HG02588 (cell line): Measurements from ENCODE around the gene BPHL.
A peak's percentile ranks its signal among the peaks of the same experiment; 100 is the strongest.
"Not testable (repeated sequence)": the region's sequence is repeated elsewhere in the genome, so short reads cannot be mapped to it uniquely, and the experiment has no call there.

Source experiments
- ATAC-seq: cut with Tn5 transposase; IDR thresholded peaks from one replicate; pipeline ENCODE4 v1.9.1; 2021; ENCODE audit warnings: mild to moderate bottlenecking, moderate library complexity; ENCODE audit not compliant: unreplicated experiment

The BPHL gene

DNA sequence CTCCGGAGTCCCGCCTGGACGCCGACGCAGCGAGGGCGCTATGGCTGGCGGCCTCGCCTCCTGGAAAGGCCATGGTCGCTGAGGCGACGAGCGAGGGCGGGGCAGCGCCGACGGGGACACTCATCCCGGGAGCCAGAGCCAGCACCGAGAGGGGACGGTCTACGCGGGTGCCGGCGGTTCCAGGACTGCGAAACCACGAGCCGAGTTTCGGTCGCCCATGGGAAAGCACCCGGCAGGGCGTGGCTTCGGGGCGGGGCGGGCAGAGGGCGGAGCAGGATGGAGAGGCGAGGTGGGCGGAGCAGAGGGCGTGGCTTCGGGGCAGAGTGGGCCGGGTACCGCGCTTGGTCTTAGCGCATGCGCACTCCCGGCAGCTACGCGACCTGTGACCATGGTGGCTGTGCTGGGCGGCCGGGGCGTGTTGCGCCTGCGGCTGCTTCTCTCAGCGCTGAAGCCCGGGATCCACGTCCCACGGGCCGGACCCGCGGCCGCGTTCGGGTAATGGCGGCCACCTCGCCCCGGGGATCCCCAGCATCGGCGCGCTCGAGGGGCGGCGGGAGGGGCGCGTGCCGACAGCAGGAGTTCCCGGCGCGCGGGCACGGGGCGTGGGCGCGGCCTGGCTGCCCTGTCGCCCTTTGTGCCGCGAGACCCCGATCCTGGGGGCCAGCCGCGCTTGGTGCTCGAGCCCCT is at the start of gene BPHL:
TSS of gene BPHL (plus strand) at position 359 of the 687 bp plus-strand sequence. CDS start at position 389, 30 bp downstream.
- peak; percentile 90 for ATAC-seq

DNA sequence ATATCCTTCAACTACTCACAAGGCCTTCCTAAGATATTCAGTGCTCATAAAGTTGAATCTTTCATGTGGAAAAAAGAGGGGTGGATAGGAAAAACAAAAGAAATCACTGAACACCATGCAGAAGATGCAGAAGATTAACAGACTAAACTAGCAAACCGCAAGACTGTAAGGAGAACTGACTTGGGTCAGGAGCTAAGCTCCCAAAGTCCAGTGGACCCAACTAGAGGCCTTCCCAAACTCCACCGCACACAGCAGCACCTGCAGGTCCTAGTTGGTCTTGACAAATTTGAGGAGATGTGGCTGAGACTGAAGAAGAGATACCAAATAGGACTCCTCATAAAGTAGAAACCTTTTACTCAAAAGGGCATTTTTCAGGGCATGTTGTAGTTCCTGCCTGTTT is 46.9 kb upstream of the BPHL start:
- ATAC-seq: no peak

DNA sequence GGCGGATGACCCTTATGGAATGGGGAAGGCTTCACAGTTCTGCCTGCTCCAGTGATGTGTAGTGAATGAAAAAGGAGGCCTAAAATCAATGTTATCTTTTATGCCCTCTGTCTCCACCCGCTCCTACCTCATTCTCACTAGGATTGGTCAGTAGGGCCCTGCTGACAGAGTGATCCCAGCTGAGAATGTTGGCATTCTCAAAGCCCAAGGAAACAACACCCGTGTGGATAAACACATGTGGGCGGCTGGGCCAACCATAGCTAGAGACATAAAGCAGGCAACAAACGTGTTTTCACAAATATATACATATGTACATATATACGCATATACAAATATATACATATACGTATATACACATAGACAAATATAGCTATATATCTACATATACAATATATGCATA is 45.7 kb upstream of the BPHL start:
- no peak for ATAC-seq

DNA sequence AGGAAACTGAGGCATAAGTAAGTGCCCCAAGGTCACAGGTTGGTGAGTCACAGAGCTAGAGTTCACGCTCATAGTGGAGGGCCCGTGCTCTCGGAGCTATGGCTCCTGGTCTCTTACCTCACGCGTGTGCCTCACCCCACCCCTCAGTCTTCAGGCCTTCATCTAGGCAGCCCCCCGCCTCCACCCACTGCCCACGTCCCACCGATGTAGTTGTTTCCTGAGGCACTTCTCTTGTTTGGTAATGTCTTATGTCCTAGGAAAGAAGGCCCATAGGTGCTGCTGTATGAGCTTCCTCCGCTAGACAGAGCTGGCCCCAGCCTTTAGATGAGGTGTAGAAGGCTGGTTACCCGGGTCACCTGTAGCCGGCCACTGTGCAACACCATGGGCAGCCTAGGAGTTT is 45.1 kb upstream of the BPHL start:
- ATAC-seq: no peak

DNA sequence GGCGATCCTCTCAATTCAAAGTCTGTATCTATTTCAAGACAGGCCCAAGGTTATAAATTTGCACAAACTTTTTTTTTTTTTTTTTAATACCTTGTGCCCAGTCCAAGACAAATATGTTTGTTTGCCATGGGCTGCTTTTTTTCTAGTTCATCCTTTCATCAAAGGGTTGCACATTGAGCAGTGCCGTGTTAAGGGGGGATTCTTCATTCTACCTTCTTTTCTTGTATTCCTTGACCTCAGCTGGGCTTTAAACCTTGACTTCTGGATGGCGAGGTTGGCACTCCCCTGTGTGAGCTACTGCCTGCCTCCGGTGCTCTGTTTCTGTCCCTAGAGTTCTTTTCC is 42.8 kb upstream of the BPHL start:
- ATAC-seq: no peak

DNA sequence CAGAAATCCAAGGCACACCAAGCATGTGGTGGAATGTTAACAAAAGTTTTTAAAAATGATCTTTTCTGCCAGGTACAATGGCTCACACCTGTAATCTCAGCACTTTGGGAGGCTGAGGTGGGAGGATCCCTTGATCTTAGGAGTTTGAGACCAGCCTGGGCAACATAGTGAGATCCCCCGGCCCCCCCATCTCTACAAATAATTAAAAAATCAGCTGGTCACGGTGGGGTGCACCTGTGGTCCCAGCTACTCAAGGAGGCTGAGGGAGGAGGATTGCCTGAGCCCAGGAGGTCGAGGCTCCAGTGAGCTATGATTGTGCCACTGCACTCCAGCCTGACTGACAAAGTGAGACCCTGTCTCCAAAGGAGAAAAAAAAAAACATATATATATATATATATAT is 42.2 kb upstream of the BPHL start:
- ATAC-seq: no peak

DNA sequence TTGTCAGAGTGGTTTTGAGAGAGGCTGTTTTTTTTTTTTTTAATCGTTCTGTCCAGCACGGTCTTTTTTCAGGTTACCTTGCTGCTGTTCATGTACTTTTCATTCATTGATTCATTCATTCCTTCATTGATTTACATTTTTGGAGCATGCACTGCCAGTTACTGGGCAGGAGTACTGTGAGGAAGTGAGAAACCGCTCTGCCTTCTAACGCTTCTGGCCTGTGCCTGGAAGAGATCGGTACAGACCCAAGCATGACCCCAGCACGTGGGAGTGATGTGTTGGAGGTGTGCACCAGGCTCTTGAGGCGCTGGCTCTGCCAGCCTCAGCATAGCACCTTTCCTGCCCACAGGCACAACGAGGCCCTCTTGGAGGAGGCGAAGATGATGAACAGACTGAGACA is 41.1 kb upstream of the BPHL start:
- no peak for ATAC-seq

DNA sequence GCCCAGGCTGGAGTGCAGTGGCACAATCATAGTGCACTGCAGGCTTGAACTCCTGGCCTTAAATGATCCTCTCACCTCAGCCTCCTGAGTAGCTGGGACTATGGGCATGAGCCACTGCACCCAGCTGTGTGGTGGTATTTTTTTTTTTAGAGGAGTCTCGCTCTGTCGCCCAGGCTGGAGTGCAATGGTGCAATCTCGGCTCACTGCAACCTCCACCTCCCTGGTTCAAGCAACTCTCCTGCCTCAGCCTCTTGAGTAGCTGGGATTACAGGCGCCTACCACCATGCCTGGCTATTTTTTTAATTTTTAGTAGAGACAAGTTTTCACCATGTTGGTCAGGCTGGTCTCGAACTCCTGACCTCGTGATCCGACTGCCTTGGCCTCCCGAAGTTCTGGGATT is 39.6 kb upstream of the BPHL start:
- not testable (repeated sequence) for ATAC-seq

DNA sequence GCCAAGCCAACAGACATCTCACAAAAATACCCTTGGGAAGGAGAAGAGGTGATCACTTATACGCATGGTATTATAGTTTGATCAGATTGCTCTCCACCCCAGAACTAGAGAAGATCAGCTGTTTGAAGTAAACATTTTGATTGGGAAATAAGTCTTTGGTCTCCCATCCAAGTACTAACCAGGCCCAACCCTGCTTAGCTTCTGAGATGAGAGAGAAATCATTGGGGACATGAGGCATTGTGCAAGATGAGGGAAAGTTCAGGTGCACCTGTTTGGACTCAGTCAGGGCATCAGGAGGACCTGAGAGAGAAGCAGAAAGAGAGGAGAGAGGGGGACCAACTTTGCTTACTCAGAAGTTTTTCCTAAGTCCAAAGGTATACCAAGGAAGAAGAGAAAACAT is 38.8 kb upstream of the BPHL start:
- ATAC-seq: no peak

DNA sequence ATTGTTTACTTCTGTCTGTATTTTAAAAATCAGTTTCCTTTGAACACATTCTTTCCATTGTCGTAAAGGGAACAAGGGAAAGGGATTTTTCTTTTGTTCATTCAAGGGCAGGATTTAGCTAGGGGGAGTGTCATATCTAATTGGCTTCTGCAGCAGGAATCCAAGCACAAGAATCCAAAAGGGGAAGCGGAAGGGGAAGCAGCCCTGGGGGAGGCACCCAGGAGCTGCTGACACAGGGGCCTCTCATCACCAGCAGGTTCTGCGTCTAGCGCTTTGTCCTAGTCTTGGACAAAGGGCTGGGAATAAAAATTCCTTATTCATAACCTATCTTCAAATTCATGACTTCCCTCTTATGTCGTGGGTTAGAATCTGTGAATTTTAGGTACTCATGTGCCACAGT is 36.6 kb upstream of the BPHL start:
- ATAC-seq: no peak

DNA sequence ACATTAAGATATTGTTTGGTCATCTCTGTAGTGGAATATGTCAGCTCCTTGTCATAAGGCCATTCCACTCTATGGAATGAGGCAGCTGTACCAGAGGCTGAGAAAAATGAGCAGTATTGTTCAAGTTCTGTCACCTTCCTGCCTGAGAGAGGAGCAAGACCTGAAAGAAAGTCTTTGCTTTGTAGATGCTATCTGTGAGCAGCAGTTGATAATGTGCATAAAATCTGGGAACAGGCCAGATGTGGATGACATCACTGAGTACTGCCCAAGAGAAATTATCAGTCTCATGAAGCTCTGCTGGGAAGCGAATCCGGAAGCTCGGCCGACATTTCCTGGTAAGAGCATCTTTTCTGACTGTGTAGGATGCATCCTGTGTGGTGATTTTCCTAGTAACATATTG is 33.4 kb upstream of the BPHL start:
- no peak for ATAC-seq

DNA sequence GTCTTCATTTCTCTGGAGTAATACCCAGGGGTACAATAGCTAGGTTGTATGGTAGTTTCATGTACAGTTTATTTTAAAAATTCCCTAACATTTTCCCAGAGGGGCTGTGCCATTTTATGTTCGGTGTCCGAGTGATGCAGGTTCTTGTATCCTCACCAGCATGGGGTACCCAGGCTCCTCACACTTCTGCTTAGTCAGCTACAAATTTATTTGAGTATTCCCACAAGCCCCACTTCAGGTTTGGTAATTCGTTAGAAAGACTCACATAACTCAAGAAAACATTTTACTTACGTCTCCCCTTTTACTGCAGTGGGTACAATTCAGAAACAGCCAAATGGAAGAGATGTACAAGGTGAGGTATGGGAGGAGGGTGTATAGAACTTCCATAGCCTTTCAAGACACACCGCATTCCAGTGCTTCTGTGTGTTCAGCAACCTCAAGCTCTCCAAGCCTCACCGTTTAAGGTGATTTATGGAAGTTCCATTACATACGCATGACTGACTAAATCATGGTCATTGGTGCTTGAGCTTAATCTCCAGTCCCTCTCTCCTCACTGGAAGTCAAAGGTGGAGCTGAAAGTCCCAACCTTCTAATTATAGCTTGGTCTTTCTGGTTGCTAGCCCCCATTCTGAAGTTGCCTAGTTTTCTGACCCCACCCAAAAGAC is 32.1 kb upstream of the BPHL start:
- ATAC-seq: no peak

DNA sequence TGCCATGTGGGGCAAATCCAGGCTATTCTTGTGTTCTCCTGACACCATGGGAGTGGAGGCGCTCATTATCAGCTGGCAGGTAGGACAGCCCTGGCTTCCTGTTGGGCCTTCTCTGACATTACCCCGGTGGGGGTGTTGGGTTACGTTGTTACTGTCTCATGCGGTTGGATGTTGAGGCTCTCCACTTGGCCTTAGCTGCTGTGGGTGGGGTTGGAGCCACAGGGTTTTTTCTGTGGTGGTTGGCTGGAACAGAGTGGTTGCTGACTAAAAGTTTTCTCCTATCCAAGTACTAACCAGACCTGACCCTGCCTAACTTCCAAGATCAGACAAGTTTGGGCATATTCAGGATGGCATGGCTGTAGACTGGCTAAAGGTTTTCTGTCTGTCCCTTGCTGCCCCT is 30.1 kb upstream of the BPHL start:
- no peak for ATAC-seq

DNA sequence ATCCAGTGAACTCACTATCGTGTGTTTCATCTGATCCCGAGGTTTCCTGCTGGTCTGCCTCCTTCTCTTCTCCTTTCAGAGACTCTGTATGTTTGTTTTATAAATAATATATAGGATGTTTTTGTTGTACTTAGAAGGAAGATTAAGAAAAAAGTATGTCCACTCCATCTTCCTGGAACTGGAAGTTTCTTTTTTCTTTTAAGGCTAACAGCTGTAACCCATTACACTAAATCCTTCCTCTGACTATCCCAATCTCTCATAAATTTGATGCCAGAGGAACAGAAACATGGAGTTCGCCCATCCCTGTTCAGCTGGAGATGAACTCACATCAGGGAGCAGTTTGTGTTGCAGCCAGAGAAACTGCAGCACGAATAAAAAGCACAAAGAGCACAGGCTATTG is 29.5 kb upstream of the BPHL start:
- ATAC-seq: no peak

DNA sequence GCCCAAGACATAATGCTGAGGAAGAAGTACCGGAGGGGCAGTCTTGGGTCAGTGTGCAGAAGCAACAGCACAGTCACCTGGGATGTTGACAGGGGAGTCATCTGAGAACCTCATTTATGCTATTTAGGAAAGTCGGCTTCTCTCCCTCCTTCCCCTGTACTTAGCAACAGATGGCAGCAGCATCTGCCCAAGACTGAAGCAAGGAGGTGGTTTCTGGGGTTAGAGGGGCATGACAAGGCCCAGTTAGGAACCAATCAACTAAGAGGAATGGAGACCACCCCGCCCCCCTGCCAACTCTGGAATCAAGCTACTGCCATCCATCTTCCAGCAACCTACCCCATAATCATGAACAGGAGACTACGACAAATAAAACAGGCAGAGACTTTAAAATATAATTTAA is 28.5 kb upstream of the BPHL start:
- ATAC-seq: no peak

DNA sequence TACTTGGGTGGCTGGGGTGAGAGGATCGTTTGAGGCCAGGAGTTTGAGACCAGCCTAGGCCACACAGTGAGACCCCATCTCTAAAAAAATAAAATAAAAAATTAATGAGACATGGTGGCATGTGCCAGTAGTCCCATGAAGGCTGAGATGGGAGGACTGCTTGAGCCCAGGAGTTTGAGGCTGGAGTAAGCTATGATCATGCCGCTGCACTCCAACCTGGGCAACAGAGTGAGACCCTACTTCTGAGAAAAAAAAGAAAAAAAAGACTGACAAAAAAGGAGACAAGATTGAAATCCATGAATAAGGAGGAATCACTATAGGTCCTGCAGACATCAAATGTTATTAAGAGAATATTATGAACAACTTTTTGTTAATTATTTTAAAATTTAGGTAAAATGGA is 23.7 kb upstream of the BPHL start:
- ATAC-seq: no peak

DNA sequence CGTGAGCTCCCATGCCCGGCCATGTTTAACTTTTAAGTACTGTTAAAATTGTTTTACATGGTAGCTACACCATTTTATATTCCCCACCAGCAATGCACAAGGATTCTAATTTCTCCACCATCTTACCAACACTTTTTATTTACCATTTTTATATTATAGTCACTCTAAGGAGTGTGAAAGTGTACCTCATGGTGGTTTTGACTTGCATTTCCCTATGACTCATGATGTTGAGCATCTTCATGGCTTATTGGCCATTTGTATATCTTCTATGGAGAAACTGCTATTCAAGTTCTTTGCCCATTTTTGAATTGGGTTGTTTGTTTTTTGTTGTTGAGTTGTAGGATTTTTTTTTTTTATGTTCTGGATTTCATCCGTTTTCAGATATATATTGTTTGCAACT is 15.6 kb upstream of the BPHL start:
- ATAC-seq: no peak

DNA sequence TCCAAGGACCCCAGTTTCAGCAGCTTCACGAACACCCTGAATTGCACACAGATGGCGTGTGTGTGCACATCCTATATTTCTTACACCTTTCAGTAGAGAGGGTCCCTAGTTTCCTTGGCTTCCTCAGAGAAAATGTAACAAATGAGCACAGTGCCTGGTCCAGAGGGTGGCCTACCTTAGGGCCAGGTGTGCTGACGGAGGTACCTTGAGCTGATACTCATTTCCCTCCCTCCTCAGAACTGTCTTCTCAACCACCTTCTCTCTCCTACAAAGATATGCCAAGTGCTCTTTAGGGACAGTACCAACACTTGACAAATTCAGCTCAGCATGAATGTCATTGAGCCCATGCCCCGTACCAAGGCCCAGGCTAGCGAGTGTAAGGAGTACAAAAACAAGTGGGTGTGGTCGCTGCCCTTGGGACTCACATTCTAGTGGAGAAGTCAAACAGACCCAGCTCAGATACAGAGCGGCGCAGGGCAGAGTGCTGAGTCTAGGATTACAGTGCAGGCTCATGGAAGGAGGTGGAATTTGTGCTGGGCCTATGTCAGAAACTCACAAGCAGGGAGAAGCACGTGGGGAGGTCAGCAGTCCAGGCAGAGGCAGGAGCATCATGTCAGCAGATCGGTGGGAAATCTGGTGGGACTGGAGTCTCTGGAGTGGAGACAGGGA is 9.6 kb upstream of the BPHL start:
- no peak for ATAC-seq

DNA sequence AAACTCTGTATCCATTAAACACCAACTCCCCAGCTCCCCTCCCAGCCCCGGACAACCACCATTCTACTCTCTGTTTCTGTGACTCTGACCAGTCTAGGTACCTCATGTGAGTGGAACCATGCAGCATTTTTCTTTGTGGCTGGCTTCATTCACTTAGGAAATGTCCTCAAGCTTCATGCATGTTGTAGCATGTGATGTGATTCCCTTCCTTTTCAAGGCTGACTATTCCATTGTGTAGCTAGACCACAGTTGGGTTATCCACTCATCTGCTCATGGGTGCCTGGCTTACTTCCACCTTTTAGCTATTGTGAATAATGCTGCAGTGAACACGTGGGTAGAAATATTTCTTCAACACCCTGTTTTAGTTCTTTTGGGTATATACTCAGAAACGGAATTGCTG is 8.8 kb upstream of the BPHL start:
- no peak for ATAC-seq

DNA sequence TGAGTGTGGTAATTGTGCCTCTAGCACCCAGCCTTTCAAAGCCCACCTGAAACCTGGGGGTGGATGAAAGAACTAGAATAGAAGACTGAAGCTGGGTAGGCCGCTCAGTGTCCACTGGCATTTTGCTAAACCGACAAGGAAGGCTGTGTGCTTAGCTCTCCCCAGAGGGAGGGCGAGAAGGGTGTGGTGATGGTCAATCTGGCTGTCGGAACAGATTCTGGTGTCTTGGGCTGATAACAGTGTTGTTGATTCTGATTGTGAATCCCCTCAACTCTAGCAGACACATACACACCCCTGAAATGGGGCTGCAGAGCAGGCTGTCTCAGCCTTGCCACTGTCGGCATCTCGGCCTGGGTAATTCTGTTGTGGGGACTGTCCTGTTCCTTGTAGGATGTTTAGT is 4.1 kb upstream of the BPHL start:
- no peak for ATAC-seq

DNA sequence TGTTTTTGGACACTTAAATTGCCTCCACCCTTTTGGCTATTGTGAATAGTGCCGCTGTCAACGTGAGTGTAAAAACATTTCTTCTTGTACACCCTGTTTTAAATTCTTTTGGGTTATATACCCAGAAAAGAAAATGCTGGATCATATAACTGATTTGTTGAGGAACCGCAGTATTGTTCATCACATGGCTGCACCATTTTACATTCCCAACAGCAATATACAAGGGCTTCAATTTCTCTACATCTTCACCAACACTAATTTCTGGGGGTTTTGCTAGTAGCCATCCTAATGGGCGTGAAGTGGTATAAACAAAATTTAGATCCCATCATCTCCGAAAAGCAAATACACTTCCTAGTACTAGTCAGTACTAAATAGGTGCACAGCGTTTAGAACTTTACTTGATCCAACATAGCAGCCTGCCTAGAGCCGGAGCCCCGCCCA is 579 bp upstream of the BPHL start:
- ATAC-seq: peak; percentile 4

DNA sequence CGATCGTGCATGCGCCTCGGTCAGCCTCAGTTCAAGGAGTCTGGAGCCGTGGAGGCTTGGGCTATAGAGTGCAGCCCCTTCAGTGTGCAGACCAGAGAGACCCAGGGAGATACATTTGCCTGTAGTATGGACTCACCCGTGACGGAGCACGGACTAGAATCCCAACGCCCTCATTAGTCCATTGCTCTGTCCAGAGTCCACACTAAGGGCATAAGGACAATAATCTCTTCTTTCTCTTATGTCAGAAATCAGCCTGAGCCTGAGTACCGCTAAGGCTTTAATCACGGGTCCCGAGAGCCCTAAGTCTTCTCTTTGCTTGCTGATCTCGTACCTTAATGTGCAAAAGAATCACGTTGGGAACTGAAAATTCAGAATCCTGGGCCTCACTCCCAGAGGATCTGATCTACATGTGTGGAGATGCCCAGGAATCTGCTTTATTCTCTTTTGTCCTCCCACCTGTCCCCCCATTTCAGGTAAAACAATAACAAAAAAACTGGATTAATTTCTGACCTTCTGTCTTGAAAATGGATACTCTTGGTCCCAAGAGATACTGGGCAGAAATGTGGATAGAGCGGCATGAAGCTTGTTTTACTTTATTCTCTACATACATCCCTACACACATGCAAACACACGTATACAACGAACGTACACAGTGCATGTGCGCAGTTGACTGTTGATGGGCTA is 671 bp downstream of the BPHL start:
- ATAC-seq: peak; percentile 20
